GM18520 (cell line): Measurements from ENCODE around the gene GALNT18.

Experiments used
- ATAC-seq: cut with Tn5 transposase; IDR thresholded peaks from one replicate; pipeline ENCODE4 v1.9.1; 2021; ENCODE audit not compliant: unreplicated experiment

Gene GALNT18

GRCh38 chr11:11391796-11392463 lies 229.9 kb downstream of the GALNT18 start:
- ATAC-seq: no peak

- no peak for ATAC-seq
Observed at GRCh38 chr11:11391169-11391568, 230.6 kb downstream of the GALNT18 start.

- ATAC-seq: no peak
Observed at GRCh38 chr11:11390068-11390771, 231.6 kb downstream of the GALNT18 start.

GRCh38 chr11:11389238-11389637 lies 232.6 kb downstream of the GALNT18 start:
- no peak for ATAC-seq

- ATAC-seq: no peak
Observed at GRCh38 chr11:11387622-11388305, 234.0 kb downstream of the GALNT18 start.

- ATAC-seq: no peak
Observed at GRCh38 chr11:11387207-11387606, 234.6 kb downstream of the GALNT18 start.

GRCh38 chr11:11384829-11385228 lies 237.0 kb downstream of the GALNT18 start:
- ATAC-seq: no peak

GRCh38 chr11:11383995-11384394 lies 237.8 kb downstream of the GALNT18 start:
- ATAC-seq: no peak

GRCh38 chr11:11382858-11383532 lies 238.8 kb downstream of the GALNT18 start:
- ATAC-seq: no peak

- ATAC-seq: no peak
Observed at GRCh38 chr11:11381471-11382105, 240.2 kb downstream of the GALNT18 start.

GRCh38 chr11:11380883-11381282 lies 240.9 kb downstream of the GALNT18 start:
- ATAC-seq: no peak

GRCh38 chr11:11380340-11380739 lies 241.5 kb downstream of the GALNT18 start:
- no peak for ATAC-seq

GRCh38 chr11:11379661-11380060 lies 242.1 kb downstream of the GALNT18 start:
- ATAC-seq: no peak

- ATAC-seq: no peak
Observed at GRCh38 chr11:11378184-11378940, 243.4 kb downstream of the GALNT18 start.

GRCh38 chr11:11374358-11375148 lies 247.3 kb downstream of the GALNT18 start:
- no peak for ATAC-seq

- ATAC-seq: no peak
Observed at GRCh38 chr11:11373934-11374333, 247.9 kb downstream of the GALNT18 start.

GRCh38 chr11:11372461-11372860 lies 249.3 kb downstream of the GALNT18 start:
- no peak for ATAC-seq

- ATAC-seq: no peak
Observed at GRCh38 chr11:11370962-11371303, 250.9 kb downstream of the GALNT18 start.

GRCh38 chr11:11370255-11370961 lies 251.4 kb downstream of the GALNT18 start:
- no peak for ATAC-seq
